GM19438 (cell line): ENCODE data around the gene MOCS3.

ENCODE experiments used
- ATAC-seq: cut with Tn5 transposase; IDR thresholded peaks from one replicate; pipeline ENCODE4 v1.9.1; 2021; ENCODE audit warnings: low read depth; ENCODE audit not compliant: unreplicated experiment

MOCS3 gene

GRCh38 chr20:51008718-51009117 lies 50.1 kb downstream of the MOCS3 start:
- ATAC-seq: no peak

GRCh38 chr20:51009303-51010042 lies 50.9 kb downstream of the MOCS3 start:
- no peak for ATAC-seq

- ATAC-seq: no peak
These were observed 51.4 kb downstream of the MOCS3 start for GRCh38 chr20:51010043-51010365.

- no peak for ATAC-seq
These were observed 52.3 kb downstream of the MOCS3 start for GRCh38 chr20:51010932-51011331.

- no peak for ATAC-seq
These were observed 52.9 kb downstream of the MOCS3 start for GRCh38 chr20:51011479-51011878.

- ATAC-seq: no peak
These were observed 53.7 kb downstream of the MOCS3 start for GRCh38 chr20:51012357-51012756.
